Fibroblast of mammary gland (primary cell): Measurements from ENCODE around the gene AGPS.

Experiments used
- DNase-seq: peaks from one replicate; pipeline ENCODE4 v3.0.0-alpha.2; 2010; ENCODE audit warnings: low read depth
- H3K4me3 ChIP-seq: 2 replicates; pipeline ENCODE4 v1.5.1; 2011; ENCODE audit warnings: low read depth, mild to moderate bottlenecking, low read length, moderate library complexity; ENCODE audit not compliant: control insufficient read depth
- CTCF ChIP-seq: conservative IDR thresholded peaks from 2 replicates; pipeline ENCODE4 v1.5.1; 2011; ENCODE audit warnings: low read depth, low read length, inconsistent platforms; ENCODE audit not compliant: control insufficient read depth, insufficient read depth

Gene AGPS

GRCh38 chr2:177553176-177553884, 160.8 kb downstream of the AGPS start:
- no peak for TF ChIP-seq CTCF
- H3K4me3 ChIP-seq, result peak overlapping the region; percentile 94
- peak; percentile 54 for DNase-seq

GRCh38 chr2:177554365-177554764, 161.8 kb downstream of the AGPS start:
- H3K4me3 ChIP-seq, result no peak overlapping the region
- no peak for TF ChIP-seq CTCF
- DNase-seq, result peak; percentile 40

DNA sequence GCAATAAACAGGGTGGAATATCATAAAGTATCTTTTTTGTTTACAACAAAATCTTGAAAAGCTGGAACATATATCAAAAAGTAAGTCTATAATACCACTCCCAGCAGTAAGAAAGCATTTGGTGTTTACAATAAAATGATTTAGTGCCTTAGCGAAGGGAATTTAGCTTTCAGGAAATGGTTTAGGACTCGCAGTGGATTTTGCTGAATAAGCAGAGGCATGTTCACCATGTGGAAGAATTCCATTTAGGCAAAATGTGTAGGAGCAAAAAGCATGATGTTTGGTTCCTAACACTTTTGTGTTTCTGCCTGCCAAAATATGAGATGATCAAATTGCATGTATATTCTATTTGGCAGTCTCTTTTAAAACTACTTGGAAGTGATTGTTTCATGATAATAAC, 163.6 kb downstream of the AGPS start:
- TF ChIP-seq CTCF, result no peak
- no peak overlapping the region for H3K4me3 ChIP-seq
- DNase-seq, result no peak

- DNase-seq, result no peak
- no peak overlapping the region for H3K4me3 ChIP-seq
- no peak for TF ChIP-seq CTCF
Measured at GRCh38 chr2:177557794-177558193, 165.2 kb downstream of the AGPS start.

DNA sequence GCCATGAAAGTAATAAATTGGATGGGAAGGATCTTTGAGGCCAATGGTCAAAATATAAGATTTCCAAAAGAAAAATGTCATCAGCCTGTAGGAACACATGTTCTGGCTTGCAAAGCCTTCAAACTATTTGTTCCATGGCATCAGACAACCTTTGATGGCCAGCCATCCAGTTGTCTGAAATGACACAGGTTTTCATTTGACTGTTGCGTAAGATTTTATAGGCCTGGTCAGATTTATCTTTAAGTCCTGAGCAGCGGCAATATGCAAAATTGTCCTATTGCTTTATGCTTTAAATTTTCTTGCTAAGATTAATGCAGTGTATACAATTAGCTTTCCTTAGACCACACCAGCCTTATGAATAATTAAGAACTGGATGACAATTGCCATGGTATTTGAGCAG, 167.1 kb downstream of the AGPS start:
- DNase-seq, result no peak
- no peak for TF ChIP-seq CTCF
- H3K4me3 ChIP-seq, result no peak overlapping the region

GRCh38 chr2:177568390-177568789, 175.8 kb downstream of the AGPS start:
- H3K4me3 ChIP-seq, result no peak overlapping the region
- TF ChIP-seq CTCF, result no peak
- no peak for DNase-seq

DNA sequence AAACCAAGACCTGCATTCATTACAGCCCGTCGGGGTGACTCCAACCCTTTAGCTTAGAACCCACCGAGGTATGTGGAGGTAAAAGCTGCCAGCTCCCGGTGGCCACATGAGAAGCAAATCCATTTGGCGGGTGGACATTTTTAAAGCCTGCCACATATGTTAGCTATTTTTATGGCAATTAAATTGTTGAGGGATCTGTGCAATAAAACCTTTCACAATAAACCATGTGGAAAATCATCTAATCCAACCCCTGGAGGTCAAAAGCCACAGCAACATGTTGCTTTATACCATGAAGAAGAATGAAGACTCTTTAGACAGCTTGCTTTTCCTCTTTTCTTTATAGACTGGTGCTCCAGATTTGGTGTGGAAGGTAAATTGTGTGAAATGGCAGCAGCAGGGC, 176.3 kb downstream of the AGPS start:
- no peak for TF ChIP-seq CTCF
- no peak for DNase-seq
- H3K4me3 ChIP-seq, result no peak overlapping the region
